Activated CD8-positive, alpha-beta memory T cell treated with anti-CD3 and anti-CD28 coated beads, Interleukin-2, amount 50 U/mL, for 24 hours (primary cell): ENCODE data around the gene CTNNA1.
"Not testable (repeated sequence)": the region's sequence is repeated elsewhere in the genome, so short reads cannot be mapped to it uniquely, and the experiment has no call there.

Experiments
- DNase-seq: peaks from one replicate; pipeline ENCODE4 v3.0.0-alpha.2; 2020; ENCODE audit errors: extremely low read depth

CTNNA1 gene, protein sequence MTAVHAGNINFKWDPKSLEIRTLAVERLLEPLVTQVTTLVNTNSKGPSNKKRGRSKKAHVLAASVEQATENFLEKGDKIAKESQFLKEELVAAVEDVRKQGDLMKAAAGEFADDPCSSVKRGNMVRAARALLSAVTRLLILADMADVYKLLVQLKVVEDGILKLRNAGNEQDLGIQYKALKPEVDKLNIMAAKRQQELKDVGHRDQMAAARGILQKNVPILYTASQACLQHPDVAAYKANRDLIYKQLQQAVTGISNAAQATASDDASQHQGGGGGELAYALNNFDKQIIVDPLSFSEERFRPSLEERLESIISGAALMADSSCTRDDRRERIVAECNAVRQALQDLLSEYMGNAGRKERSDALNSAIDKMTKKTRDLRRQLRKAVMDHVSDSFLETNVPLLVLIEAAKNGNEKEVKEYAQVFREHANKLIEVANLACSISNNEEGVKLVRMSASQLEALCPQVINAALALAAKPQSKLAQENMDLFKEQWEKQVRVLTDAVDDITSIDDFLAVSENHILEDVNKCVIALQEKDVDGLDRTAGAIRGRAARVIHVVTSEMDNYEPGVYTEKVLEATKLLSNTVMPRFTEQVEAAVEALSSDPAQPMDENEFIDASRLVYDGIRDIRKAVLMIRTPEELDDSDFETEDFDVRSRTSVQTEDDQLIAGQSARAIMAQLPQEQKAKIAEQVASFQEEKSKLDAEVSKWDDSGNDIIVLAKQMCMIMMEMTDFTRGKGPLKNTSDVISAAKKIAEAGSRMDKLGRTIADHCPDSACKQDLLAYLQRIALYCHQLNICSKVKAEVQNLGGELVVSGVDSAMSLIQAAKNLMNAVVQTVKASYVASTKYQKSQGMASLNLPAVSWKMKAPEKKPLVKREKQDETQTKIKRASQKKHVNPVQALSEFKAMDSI

GRCh38 chr5:138752951-138753793, at the start of gene CTNNA1:
CTNNA1 (plus strand) TSS chr5:138753425; CDS start chr5:138781925, 28,500 bp downstream.
- no peak for DNase-seq

GRCh38 chr5:138703777-138704176, 49.4 kb upstream of the CTNNA1 start:
- DNase-seq: not testable (repeated sequence)

DNA sequence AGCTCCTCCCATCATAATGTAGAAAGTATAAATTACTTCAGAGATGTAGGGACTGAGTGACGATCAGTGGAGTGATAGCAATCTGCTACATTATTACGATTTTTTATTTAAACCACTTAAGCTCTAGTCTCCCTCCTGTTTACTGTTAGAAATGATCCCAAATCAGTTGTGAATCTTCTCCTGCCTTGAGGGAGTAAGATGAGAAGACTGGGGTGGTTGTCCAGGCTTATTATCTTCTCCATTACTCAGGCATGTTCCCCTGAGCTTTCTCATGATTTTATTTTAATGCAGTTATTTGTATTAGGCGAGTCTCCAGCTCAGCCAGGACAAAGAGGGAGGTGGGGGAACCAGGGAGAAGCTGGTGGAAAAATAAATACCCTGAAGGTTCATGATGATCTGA, 48.2 kb upstream of the CTNNA1 start:
- DNase-seq: no peak

DNA sequence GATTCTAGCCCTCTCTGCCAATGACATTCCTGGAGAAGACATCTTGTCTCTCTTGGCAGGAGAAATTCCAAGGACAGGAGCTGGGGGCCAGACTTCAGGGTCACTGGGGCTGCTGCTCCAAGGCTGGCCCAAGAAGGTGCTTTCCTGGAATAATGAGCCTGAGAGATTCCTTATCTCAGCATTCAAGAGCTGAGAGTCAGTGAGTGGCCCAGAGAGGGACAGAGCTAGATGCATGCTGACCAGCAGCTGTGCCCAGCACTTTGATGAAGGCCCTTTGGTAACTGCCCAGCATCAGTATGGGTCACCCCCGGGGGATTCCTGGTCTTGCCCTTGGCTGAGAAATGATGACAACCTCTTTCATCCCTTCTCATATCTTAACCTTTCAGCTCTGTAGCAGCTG, 47.7 kb upstream of the CTNNA1 start:
- no peak for DNase-seq

- no peak for DNase-seq
These were observed 46.4 kb upstream of the CTNNA1 start for GRCh38 chr5:138706655-138707480.

GRCh38 chr5:138708791-138709190, 44.4 kb upstream of the CTNNA1 start:
- DNase-seq: no peak

DNA sequence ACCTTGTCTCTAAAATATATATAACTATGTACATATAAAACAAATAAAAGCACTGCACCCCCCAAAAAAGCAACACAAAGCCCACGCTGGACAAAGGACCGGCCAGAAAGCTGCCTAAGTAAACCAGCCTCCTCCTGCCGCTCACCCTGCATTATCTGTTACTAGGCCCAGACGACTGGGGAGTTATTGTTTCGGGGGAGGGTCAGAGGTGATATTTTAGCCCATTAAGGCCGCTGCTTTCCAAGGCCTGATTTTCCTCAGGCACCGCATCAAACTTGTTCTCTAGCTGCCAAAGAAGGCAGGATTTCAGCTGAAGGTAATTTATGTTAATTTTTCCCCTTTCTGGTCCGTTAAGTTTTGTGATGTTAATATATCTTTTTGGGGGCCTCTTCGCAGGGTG, 44.0 kb upstream of the CTNNA1 start:
- no peak for DNase-seq

- no peak for DNase-seq
These were observed 42.1 kb upstream of the CTNNA1 start for GRCh38 chr5:138711087-138711486.

GRCh38 chr5:138711811-138712210, 41.4 kb upstream of the CTNNA1 start:
- no peak for DNase-seq

DNA sequence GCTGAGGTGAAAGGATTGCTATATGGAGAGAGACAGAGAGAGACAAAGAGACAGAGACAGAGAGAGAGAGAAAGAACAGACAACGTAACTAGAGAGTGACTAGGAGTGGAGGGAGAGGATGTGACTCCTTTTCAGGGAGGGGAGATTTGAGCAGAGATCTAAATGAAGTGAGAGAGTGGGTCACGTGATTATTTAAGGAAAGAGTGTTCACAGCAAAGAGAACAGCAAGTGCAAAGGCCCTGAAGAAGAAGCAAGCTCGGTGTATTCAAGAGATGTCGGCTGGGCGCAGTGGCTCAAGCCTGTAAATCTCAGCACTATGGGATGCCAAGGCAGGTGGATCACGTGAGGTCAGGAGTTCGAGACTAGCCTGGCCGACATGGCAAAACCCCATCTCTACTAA, 40.9 kb upstream of the CTNNA1 start:
- DNase-seq: no peak

- DNase-seq: no peak
These were observed 40.4 kb upstream of the CTNNA1 start for GRCh38 chr5:138712791-138713190.

DNA sequence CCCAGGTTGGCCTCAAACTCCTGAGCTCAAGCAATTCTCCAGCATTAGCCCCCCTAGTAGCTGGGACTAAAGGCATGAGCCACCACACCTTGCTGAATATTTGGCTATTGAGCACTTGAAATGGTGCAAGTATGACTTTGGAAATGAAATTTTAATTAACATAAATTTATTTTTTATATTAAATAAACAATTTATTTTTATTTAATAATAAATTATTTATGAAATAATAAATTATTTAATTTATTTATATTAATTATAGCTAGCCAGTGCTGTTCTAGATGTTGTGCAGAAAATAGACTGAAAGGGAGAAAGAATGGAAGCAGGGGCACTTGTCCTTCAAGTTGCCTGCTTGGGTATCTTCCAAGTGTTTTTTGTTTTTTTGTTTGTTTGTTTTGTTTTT, 40.0 kb upstream of the CTNNA1 start:
- DNase-seq: no peak

DNA sequence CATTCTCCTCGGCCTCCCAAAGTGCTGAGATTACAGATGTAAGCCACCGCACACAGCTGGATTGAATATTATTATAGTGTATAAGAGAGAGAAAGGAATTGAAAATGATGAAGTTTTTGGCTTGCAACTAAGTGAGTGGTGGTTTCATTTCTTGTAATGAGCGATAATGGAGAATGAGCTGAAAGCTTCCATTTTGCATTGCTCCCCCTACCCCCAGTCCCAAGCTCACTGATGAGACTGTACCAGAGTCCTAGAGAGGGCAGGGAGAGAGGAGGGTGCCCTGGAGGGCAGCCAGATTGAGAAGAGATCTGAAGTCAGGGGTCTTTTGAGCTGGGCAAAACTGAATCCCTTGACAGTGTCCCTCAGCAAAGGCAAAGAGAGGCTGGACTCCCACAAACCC, 38.5 kb upstream of the CTNNA1 start:
- no peak for DNase-seq

GRCh38 chr5:138715931-138716432, 37.2 kb upstream of the CTNNA1 start:
- not testable (repeated sequence) for DNase-seq

- no peak for DNase-seq
These were observed 36.7 kb upstream of the CTNNA1 start for GRCh38 chr5:138716456-138716924.

GRCh38 chr5:138717399-138717798, 35.8 kb upstream of the CTNNA1 start:
- DNase-seq: no peak

- no peak for DNase-seq
These were observed 33.4 kb upstream of the CTNNA1 start for GRCh38 chr5:138719811-138720210.

GRCh38 chr5:138720840-138721239, 32.4 kb upstream of the CTNNA1 start:
- DNase-seq: no peak

GRCh38 chr5:138721979-138722378, 31.2 kb upstream of the CTNNA1 start:
- no peak for DNase-seq

DNA sequence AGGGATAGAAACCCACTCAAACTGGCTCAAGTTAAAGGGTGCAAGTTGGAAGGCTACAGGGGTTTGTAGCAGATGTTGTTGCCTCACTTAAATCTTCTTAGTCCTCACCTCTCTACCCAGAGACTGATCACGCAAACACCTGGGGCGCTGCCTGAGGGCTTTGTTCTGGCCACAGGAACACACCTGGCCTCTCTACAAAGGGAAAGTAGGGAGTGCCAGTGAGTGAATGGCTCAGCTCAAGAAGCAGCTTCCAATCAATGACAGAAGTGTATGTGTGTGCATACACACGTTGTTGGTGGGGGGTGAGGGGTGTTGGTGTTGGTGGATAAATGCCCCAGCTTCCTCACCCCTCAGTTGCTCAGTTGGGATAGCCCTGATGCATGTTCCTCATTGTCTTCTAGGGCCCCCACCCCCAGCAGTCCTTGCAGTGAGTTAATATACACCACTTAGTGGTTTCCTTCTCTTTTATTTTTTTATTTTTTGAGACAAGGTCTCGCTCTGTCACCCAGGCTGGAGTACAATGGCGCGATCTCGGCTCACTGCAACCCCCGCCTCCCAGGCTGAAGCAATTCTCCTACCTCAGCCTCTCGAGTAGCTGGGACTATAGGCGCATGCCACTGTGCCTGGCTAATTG, 30.6 kb upstream of the CTNNA1 start:
- no peak for DNase-seq
